Measurements from ENCODE around the gene SLAMF1.
A peak's percentile ranks its signal among the peaks of the same experiment; 100 is the strongest.

Gene SLAMF1

DNA sequence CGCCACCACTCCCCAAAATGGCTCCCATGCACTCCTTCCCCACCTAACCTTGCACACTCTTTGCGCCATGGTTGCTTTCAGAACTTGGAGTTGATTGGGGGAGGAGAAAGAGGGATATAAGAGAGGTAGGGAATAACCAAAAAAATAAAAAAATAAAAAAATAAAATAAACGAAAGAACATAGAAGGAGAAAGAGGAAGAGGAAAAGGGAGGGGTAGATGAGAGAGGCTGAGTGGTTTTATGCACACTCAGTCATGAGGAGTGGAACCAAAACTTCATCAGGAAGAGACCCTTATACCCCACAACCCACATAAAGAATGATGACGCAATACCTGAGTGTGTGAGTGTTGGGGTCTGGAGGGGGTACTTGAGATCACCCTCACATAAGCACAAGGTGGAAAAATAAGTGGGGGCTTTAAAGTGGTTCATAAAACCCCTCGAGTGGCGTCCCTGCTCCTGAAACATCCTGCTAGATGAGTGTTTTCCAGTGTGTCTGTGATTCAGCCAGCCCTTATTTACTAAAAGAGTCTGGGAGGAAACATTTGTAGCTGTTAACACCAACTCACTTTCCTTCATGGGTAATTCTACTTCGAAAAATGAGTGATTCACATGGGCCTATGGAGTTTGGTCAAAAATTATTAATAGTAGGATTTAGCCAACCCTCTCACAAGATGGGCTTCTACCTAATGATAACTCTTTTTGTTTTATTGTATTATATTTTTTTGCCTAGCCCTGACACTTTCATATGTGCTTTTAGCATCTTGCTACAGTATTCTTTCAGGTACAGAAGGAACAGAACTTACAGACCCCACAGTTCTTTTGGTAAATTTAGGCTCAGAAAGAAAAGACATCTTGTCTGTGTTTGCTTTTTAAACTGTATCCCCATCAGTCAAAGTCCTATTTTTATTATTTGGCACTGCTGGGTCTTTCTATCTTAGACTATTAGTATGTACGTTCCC is 5.2 kb downstream of the SLAMF1 start:
- H4K8ac ChIP-seq (ENCODE audit: low read depth, low read length), result no peak overlapping the region
- no peak overlapping the region for H3K18ac ChIP-seq (ENCODE audit: low read length)
- 100% methylated on average over 1 of the region's 8 CpGs for WGBS (ENCODE audit: extremely low coverage, insufficient coverage, low lambda C conversion rate)
- H3K56ac ChIP-seq (ENCODE audit: low read length), result no peak overlapping the region
- H3K79me1 ChIP-seq (ENCODE audit: low read length), result no peaks in the 10 kb centered on the region
- no peaks in the 10 kb centered on the region for H3K27me3 ChIP-seq (ENCODE audit: insufficient read depth, low read length, poor library complexity)
- no peak overlapping the region for H3K9ac ChIP-seq (ENCODE audit: low read length)
- H2BK120ac ChIP-seq (ENCODE audit: low read depth, low read length), result peak overlapping the region; percentile 65
- peak overlapping the region; percentile 79 for H2AK5ac ChIP-seq (ENCODE audit: low read length)
- no peak overlapping the region for H2BK5ac ChIP-seq (ENCODE audit: low read length)
- no peaks in the 10 kb centered on the region for H3K79me2 ChIP-seq (ENCODE audit: control insufficient read depth, insufficient read depth, low read length)
- no peak overlapping the region for H3K23ac ChIP-seq (ENCODE audit: low read length)
- H3K4ac ChIP-seq (ENCODE audit: low read depth, low read length), result peak overlapping the region; percentile 73
- H3K36me3 ChIP-seq (ENCODE audit: control insufficient read depth, insufficient read depth, low read length), result no peaks in the 10 kb centered on the region
- H4K5ac ChIP-seq (ENCODE audit: low read length), result no peak overlapping the region
- H3K4me1 ChIP-seq (ENCODE audit: control insufficient read depth, low read depth, low read length), result peaks cover 17% of the 10 kb centered on the region
- H2BK15ac ChIP-seq (replicated peaks; ENCODE audit: low read depth), result peak overlapping the region; percentile 21
- H3K4me2 ChIP-seq (ENCODE audit: low read length), result no peak overlapping the region
- no peak for DNase-seq
- no peak overlapping the region for H3K4me3 ChIP-seq (ENCODE audit: low read length)
- no peak overlapping the region for H3K27ac ChIP-seq (ENCODE audit: low read depth, low read length)

DNA sequence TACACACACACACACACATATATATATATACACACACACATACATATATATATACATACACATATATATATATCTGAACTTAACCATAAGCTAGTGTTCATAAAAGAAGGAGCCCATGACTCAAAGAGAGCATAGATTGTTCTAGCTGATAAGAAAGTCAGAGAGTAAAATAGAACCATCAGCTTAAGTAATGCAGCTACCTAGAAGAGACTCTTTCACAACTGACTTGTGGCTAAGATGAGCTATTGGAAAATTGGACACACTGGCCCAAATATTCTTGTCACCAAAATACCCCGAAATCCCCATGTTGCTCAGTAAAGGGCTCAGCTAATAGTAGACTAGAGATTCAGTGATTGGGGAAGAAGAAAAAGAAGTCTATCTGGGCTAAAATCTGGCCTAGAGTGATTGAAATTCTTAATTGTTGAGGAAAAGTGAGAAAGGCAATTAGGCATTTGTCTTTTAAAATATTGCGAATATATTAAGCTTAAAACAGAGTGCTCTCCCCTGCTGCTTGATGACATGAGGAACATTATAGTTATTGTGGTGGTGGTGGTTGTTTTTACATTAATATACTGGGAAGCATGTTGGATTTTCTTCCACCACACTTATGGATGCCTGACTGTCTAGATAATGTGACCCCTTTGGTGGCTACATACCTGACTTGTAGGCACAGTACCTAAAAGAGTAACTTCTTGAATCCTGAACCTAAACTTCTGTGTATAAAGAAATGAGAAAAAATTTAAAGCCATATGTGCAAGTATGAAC is 6.3 kb downstream of the SLAMF1 start:
- Histone ChIP-seq H3K56ac (ENCODE audit: low read length) (peak overlapping the region; percentile 22), H3K23ac (ENCODE audit: low read length) (no peak overlapping the region), H2BK5ac (ENCODE audit: low read length) (peak overlapping the region; percentile 31), H4K5ac (ENCODE audit: low read length) (peak overlapping the region; percentile 5), H2BK15ac (replicated peaks; ENCODE audit: low read depth) (peak overlapping the region; percentile 47), H3K79me2 (ENCODE audit: control insufficient read depth, insufficient read depth, low read length) (no peaks in the 10 kb centered on the region), H3K27me3 (ENCODE audit: insufficient read depth, low read length, poor library complexity) (no peaks in the 10 kb centered on the region), H3K4me2 (ENCODE audit: low read length) (no peak overlapping the region), H3K4me3 (ENCODE audit: low read length) (no peak overlapping the region), H2AK5ac (ENCODE audit: low read length) (no peak overlapping the region), H2BK120ac (ENCODE audit: low read depth, low read length) (no peak overlapping the region), H3K36me3 (ENCODE audit: control insufficient read depth, insufficient read depth, low read length) (no peaks in the 10 kb centered on the region), H3K79me1 (ENCODE audit: low read length) (no peaks in the 10 kb centered on the region), H3K27ac (ENCODE audit: low read depth, low read length) (no peak overlapping the region), H3K9ac (ENCODE audit: low read length) (no peak overlapping the region), H3K4me1 (ENCODE audit: control insufficient read depth, low read depth, low read length) (peaks cover 23% of the 10 kb centered on the region), H3K18ac (ENCODE audit: low read length) (peak overlapping the region; percentile 81), H4K8ac (ENCODE audit: low read depth, low read length) (no peak overlapping the region), H3K4ac (ENCODE audit: low read depth, low read length) (peak overlapping the region; percentile 90)
- WGBS (ENCODE audit: extremely low coverage, insufficient coverage, low lambda C conversion rate), result no CpG with 5 or more reads among the region's 2 CpGs
- no peak for DNase-seq

DNA sequence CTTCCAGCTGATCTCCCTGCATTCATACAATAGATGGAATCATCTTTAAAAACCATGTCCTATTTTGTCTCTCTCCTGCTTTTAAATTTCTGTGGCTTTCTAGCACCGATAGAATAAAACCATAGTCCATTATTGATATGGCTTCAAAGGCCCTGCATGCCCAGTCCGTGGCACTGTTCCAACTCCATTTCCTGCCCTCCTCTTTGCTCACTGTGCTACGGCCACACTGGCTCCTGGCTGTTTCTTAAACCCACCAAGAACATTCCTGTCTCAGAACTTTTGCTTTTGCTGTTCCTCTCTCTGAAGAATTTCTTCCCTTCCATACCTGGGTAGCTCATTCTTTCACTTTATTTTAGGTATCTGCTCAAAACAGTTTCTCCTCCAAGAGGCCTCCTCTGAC is 7.2 kb downstream of the SLAMF1 start:
- DNase-seq, result no peak
- H2AK5ac ChIP-seq (ENCODE audit: low read length), result peak overlapping the region; percentile 69
- H3K4ac ChIP-seq (ENCODE audit: low read depth, low read length), result no peak overlapping the region
- no peaks in the 10 kb centered on the region for H3K79me1 ChIP-seq (ENCODE audit: low read length)
- peak overlapping the region; percentile 21 for H2BK15ac ChIP-seq (replicated peaks; ENCODE audit: low read depth)
- H3K56ac ChIP-seq (ENCODE audit: low read length), result peak overlapping the region; percentile 70
- no peak overlapping the region for H4K5ac ChIP-seq (ENCODE audit: low read length)
- H3K27me3 ChIP-seq (ENCODE audit: insufficient read depth, low read length, poor library complexity), result no peaks in the 10 kb centered on the region
- H3K4me1 ChIP-seq (ENCODE audit: control insufficient read depth, low read depth, low read length), result peaks cover 23% of the 10 kb centered on the region
- no peak overlapping the region for H3K9ac ChIP-seq (ENCODE audit: low read length)
- peak overlapping the region; percentile 93 for H4K8ac ChIP-seq (ENCODE audit: low read depth, low read length)
- peak overlapping the region; percentile 31 for H3K27ac ChIP-seq (ENCODE audit: low read depth, low read length)
- H2BK120ac ChIP-seq (ENCODE audit: low read depth, low read length), result peak overlapping the region; percentile 96
- peak overlapping the region; percentile 78 for H3K18ac ChIP-seq (ENCODE audit: low read length)
- no peaks in the 10 kb centered on the region for H3K79me2 ChIP-seq (ENCODE audit: control insufficient read depth, insufficient read depth, low read length)
- peak overlapping the region; percentile 30 for H2BK5ac ChIP-seq (ENCODE audit: low read length)
- H3K4me2 ChIP-seq (ENCODE audit: low read length), result no peak overlapping the region
- no peaks in the 10 kb centered on the region for H3K36me3 ChIP-seq (ENCODE audit: control insufficient read depth, insufficient read depth, low read length)
- WGBS (ENCODE audit: extremely low coverage, insufficient coverage, low lambda C conversion rate), result no CpG with 5 or more reads among the region's 3 CpGs
- no peak overlapping the region for H3K23ac ChIP-seq (ENCODE audit: low read length)
- H3K4me3 ChIP-seq (ENCODE audit: low read length), result no peak overlapping the region

DNA sequence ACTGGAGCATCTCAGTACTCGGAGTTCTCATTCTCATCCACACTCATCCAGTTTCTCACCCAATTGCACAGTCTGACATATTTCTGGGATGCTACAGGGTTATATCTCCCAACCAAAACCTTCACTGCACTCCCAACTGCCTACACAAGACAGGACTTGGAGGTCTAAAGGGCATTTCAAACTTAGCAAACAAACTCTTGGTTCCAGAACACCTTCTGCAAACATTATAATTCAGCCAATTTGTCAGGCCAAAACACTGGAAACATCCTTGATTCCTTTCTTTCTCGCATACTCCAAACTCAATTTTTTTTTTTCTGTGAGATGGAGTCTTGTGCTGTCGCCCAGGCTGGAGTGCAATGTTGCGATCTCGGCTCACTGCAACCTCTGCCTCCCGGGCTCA is 7.9 kb downstream of the SLAMF1 start:
- WGBS (ENCODE audit: extremely low coverage, insufficient coverage, low lambda C conversion rate), result no CpG with 5 or more reads among the region's 6 CpGs
- Histone ChIP-seq H3K4me3 (ENCODE audit: low read length) (no peak overlapping the region), H4K5ac (ENCODE audit: low read length) (peak overlapping the region; percentile 84), H3K79me2 (ENCODE audit: control insufficient read depth, insufficient read depth, low read length) (no peaks in the 10 kb centered on the region), H3K4ac (ENCODE audit: low read depth, low read length) (peak overlapping the region; percentile 98), H3K56ac (ENCODE audit: low read length) (peak overlapping the region; percentile 91), H2BK120ac (ENCODE audit: low read depth, low read length) (peak overlapping the region; percentile 96), H3K4me2 (ENCODE audit: low read length) (no peak overlapping the region), H3K9ac (ENCODE audit: low read length) (no peak overlapping the region), H3K79me1 (ENCODE audit: low read length) (no peaks in the 10 kb centered on the region), H3K36me3 (ENCODE audit: control insufficient read depth, insufficient read depth, low read length) (no peaks in the 10 kb centered on the region), H3K27me3 (ENCODE audit: insufficient read depth, low read length, poor library complexity) (no peaks in the 10 kb centered on the region), H3K27ac (ENCODE audit: low read depth, low read length) (peak overlapping the region; percentile 86), H3K18ac (ENCODE audit: low read length) (peak overlapping the region; percentile 95), H2AK5ac (ENCODE audit: low read length) (peak overlapping the region; percentile 99), H3K4me1 (ENCODE audit: control insufficient read depth, low read depth, low read length) (peaks cover 23% of the 10 kb centered on the region), H2BK15ac (replicated peaks; ENCODE audit: low read depth) (peak overlapping the region; percentile 98), H2BK5ac (ENCODE audit: low read length) (peak overlapping the region; percentile 100), H3K23ac (ENCODE audit: low read length) (no peak overlapping the region), H4K8ac (ENCODE audit: low read depth, low read length) (peak overlapping the region; percentile 7)
- DNase-seq, result no peak

DNA sequence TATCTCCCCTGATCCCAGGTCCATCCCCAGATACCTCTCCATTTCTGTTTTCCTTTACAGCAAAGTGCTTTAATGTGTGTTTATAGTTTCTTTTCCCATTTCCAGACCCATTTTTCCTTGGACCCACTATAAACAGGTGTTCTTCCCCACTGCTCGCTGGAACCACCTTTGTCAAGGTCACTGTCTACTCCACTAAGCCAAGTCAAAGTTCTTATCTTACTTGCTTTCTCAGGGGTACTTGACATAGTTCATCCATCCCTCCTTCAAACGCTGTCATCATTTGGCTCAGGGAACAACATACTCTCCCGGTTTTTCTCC is 8.3 kb downstream of the SLAMF1 start:
- Histone ChIP-seq H3K36me3 (ENCODE audit: control insufficient read depth, insufficient read depth, low read length) (no peaks in the 10 kb centered on the region), H2BK15ac (replicated peaks; ENCODE audit: low read depth) (no peak overlapping the region), H4K8ac (ENCODE audit: low read depth, low read length) (peak overlapping the region; percentile 7), H3K4me1 (ENCODE audit: control insufficient read depth, low read depth, low read length) (peaks cover 23% of the 10 kb centered on the region), H3K23ac (ENCODE audit: low read length) (no peak overlapping the region), H3K4me3 (ENCODE audit: low read length) (no peak overlapping the region), H3K27ac (ENCODE audit: low read depth, low read length) (peak overlapping the region; percentile 86), H3K27me3 (ENCODE audit: insufficient read depth, low read length, poor library complexity) (no peaks in the 10 kb centered on the region), H3K4ac (ENCODE audit: low read depth, low read length) (peak overlapping the region; percentile 98), H3K9ac (ENCODE audit: low read length) (peak overlapping the region; percentile 60), H4K5ac (ENCODE audit: low read length) (peak overlapping the region; percentile 84), H3K4me2 (ENCODE audit: low read length) (no peak overlapping the region), H3K79me1 (ENCODE audit: low read length) (no peaks in the 10 kb centered on the region), H2BK5ac (ENCODE audit: low read length) (peak overlapping the region; percentile 100), H3K79me2 (ENCODE audit: control insufficient read depth, insufficient read depth, low read length) (no peaks in the 10 kb centered on the region), H2BK120ac (ENCODE audit: low read depth, low read length) (peak overlapping the region; percentile 96), H2AK5ac (ENCODE audit: low read length) (peak overlapping the region; percentile 99), H3K18ac (ENCODE audit: low read length) (peak overlapping the region; percentile 95), H3K56ac (ENCODE audit: low read length) (peak overlapping the region; percentile 91)
- WGBS (ENCODE audit: extremely low coverage, insufficient coverage, low lambda C conversion rate), result no CpG with 5 or more reads among the region's 3 CpGs
- no peak for DNase-seq
